Gastroesophageal sphincter (tissue), 4 donors: ENCODE results near the gene SZT2. TPM values are rescaled to one million over a fixed set of nuclear protein-coding genes. Genes with fewer than 3 reads are reported as not detected.

ENCODE experiments used
- ATAC-seq: fragments of 150-250 bp; one replicate; pipeline ENCODE4 v1.9.1; 2016; ENCODE audit warnings: mild to moderate bottlenecking, moderate library complexity
- H3K27ac ChIP-seq, 4 donors: fragments of 200-600 bp; sonication (generic) in 3 of 4; 1 replicate in 3 of 4; 2 replicates in 1 of 4; pipeline ENCODE4 v1.5.1; 2016 to 2019
- H3K27me3 ChIP-seq: fragments of 200-600 bp; sonication (generic); one replicate; pipeline ENCODE4 v1.5.1; 2019
- H3K36me3 ChIP-seq, 2 donors: fragments of 200-600 bp; sonication (generic); one replicate each; pipeline ENCODE4 v1.5.1; 2019; ENCODE audit warnings: control low read depth in 1 of 2
- H3K4me1 ChIP-seq, 3 donors: fragments of 200-600 bp; sonication (generic); 1 replicate in 2 of 3; 2 replicates in 1 of 3; pipeline ENCODE4 v1.5.1; 2016 to 2019; ENCODE audit warnings: control low read depth in 2 of 3
- H3K4me3 ChIP-seq, 2 donors: fragments of 200-600 bp; sonication (generic); one replicate each; pipeline ENCODE4 v1.5.1; 2019; ENCODE audit warnings: mild to moderate bottlenecking in 1 of 2, moderate library complexity in 1 of 2
- H3K9me3 ChIP-seq, 3 donors: fragments of 200-600 bp; sonication (generic); one replicate each; pipeline ENCODE4 v1.5.1; 2017 to 2019; ENCODE audit warnings: control low read depth in 2 of 3
- EP300 ChIP-seq: sonication (generic); formaldehyde crosslinking; IDR thresholded peaks from one replicate; pipeline ENCODE4 v1.6.1; 2017; ENCODE audit warnings: antibody characterized with exemption, mild to moderate bottlenecking
- POLR2A ChIP-seq, 2 donors: fragments of 450-650 bp; IDR thresholded peaks; one replicate each; pipeline ENCODE4 v1.6.1; 2017; ENCODE audit warnings: antibody characterized with exemption in 2 of 2, mild to moderate bottlenecking in 2 of 2, moderate library complexity in 1 of 2
- POLR2AphosphoS5 ChIP-seq: sonication (generic); formaldehyde crosslinking; IDR thresholded peaks from one replicate; pipeline ENCODE4 v1.6.1; 2017; ENCODE audit warnings: antibody characterized with exemption
- WGBS, 2 donors: methylation state at CpG; one replicate each; pipeline ENCODE4 v1.1.5; 2018; ENCODE audit warnings: low coverage in 1 of 2; 5-methylcytosine and 5-hydroxymethylcytosine counted together
- total RNA-seq, 4 donors: library from RNA; depleted of rRNA; stranded (reverse); fragments of >200 nt; gene quantifications; one replicate each; pipeline ENCODE4 v1.1.0, GENCODE V29; 2016
- TF ChIP-seq, protein P1 (sequence below), 4 experiments: fragments of 200-600 bp in 2 of 4; fragments of 450-650 bp in 2 of 4; sonication (generic) in 1 of 4; IDR thresholded peaks; one replicate each; pipeline ENCODE4 v1.5.1; 2017 to 2019; ENCODE audit warnings: antibody characterized with exemption in 4 of 4, mild to moderate bottlenecking in 2 of 4, moderate library complexity in 2 of 4

Gene SZT2
- total RNA-seq, 4 donors from 2014 or later = 13.1 to 40.0 (median 35.1) TPM

DNA sequence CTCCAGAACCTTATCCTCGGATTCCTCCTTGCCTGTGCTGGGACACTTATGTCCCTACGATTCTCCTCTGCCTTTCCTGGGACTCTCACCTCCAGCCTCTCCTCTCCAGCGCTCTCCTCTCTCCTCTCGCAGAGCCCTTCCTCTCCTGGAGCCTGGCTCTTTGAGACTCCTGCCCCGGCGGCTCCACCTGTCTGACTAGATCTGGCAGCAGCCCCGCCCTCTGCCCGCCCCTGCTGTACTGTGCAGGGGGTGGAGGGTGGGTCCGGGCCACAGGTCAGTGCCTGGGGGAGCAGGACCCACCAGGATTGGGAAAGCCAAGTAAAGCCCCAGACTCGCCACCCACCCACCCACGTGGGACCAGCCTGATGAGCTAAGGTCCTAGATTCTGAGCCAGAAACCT is 23.5 kb upstream of the SZT2 start:
- H3K36me3 ChIP-seq = peaks cover 0 to 46% of the 10 kb centered on the region in 2 donors
- H3K9me3 ChIP-seq = no peaks in the 10 kb centered on the region
- 47 to 74% methylated on average over 4 of the region's 11 CpGs for WGBS, 2 donors
- peak overlapping the region; percentile 91 to 96 (median 96) for H3K27ac ChIP-seq
- H3K4me3 ChIP-seq = peak overlapping the region in 1 of 2 donors; percentile 94
- no peaks in the 10 kb centered on the region for H3K27me3 ChIP-seq
- no peak for ATAC-seq
- peaks cover 6 to 46% (median 16%) of the 10 kb centered on the region in 3 donors for H3K4me1 ChIP-seq
- TF ChIP-seq EP300 (no peak), POLR2A (IDR thresholded peaks at IDR 0.05) (no peak), POLR2AphosphoS5 (no peak)
- TF ChIP-seq, protein P1, sequence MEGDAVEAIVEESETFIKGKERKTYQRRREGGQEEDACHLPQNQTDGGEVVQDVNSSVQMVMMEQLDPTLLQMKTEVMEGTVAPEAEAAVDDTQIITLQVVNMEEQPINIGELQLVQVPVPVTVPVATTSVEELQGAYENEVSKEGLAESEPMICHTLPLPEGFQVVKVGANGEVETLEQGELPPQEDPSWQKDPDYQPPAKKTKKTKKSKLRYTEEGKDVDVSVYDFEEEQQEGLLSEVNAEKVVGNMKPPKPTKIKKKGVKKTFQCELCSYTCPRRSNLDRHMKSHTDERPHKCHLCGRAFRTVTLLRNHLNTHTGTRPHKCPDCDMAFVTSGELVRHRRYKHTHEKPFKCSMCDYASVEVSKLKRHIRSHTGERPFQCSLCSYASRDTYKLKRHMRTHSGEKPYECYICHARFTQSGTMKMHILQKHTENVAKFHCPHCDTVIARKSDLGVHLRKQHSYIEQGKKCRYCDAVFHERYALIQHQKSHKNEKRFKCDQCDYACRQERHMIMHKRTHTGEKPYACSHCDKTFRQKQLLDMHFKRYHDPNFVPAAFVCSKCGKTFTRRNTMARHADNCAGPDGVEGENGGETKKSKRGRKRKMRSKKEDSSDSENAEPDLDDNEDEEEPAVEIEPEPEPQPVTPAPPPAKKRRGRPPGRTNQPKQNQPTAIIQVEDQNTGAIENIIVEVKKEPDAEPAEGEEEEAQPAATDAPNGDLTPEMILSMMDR (IDR thresholded peaks at IDR 0.05) = no peak

DNA sequence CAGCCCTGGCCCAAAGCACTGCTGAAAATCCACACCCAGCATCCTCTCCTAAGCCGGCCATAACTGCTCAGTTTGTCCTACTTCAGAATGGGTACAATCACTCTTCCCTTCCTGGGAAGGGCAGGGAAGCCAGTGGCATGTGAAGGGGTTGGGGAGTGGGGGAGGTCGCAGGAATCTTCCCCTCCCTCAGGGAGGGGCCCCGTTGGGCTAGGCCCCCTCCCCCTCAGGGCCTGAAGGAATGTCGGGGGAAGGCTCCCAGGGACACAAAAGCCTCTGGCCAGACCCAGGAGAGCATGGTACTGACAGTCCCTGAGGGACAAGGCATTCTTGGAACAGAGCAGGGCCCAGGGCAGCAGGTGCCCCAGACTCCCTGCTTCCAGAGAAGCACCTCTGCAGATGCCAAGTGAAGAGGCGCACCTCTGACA is 23.1 kb upstream of the SZT2 start:
- no peaks in the 10 kb centered on the region for H3K9me3 ChIP-seq
- no peaks in the 10 kb centered on the region for H3K27me3 ChIP-seq
- peaks cover 0 to 41% of the 10 kb centered on the region in 2 donors for H3K36me3 ChIP-seq
- TF ChIP-seq, protein P1 (IDR thresholded peaks at IDR 0.05) = no peak
- TF ChIP-seq EP300 (no peak), POLR2AphosphoS5 (no peak), POLR2A (IDR thresholded peaks at IDR 0.05) (no peak)
- 40% methylated on average over 1 of the region's 5 CpGs; no CpG with 5 or more reads in 1 of the 2 donors for WGBS, 2 donors
- ATAC-seq = no peak
- peaks cover 6 to 46% (median 16%) of the 10 kb centered on the region in 3 donors for H3K4me1 ChIP-seq
- peak overlapping the region; percentile 85 to 94 for H3K4me3 ChIP-seq
- peak overlapping the region; percentile 91 to 96 (median 96) for H3K27ac ChIP-seq

DNA sequence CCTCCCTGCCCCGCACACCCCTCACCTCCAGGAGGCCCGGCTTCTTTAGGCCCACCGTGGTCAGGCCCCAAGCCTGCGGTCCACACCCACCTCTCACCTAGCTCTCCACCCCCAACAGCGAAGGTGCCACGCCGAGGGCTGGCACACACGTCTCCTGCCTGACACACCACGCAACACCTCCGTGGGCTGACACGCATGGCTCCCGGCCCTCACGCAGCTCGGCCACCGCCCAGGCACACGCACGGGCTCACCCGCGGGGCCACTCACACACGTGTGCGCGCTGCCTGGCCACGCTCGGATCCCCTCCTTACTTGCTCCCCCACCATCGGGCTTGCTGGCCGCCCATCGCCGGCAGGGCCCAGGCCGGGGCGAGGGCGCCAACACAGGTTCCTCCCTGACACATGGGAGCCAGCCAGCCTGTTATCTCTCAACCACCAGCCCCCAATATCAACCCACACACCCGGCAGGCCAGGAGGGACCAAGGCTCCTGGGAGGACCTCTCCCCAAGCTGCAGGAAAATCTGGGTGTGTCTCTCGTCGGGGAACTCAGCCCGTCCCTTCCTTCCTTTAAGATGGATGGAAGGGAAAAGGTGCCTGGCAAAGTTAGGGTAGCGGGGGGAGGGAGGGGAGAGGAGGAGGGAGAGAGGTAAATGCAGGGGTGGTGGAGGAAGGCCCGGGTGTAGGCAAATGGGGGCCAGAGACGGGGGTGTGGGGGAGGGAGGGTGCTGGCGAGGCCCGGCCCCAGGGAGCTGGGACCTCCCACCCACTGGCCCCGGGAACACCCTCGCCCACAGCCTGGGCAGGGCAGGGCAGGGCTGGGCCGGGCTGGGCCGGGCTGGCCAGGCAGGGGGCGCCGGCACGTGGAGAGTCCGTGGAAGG is 22.4 kb upstream of the SZT2 start:
- WGBS, 2 donors = 0 to 4% methylated on average over 5 to 6 of the region's 48 CpGs
- no peaks in the 10 kb centered on the region for H3K9me3 ChIP-seq
- H3K27ac ChIP-seq = peak overlapping the region; percentile 91 to 96 (median 96)
- H3K27me3 ChIP-seq = no peaks in the 10 kb centered on the region
- H3K4me1 ChIP-seq = peaks cover 6 to 46% (median 16%) of the 10 kb centered on the region in 3 donors
- H3K36me3 ChIP-seq = peaks cover 0 to 35% of the 10 kb centered on the region in 2 donors
- H3K4me3 ChIP-seq = peak overlapping the region; percentile 85 to 94
- TF ChIP-seq, protein P1 (IDR thresholded peaks at IDR 0.05) = peak in 1 of 4 experiments; percentile 12
- TF ChIP-seq EP300 (no peak), POLR2A (IDR thresholded peaks at IDR 0.05) (peak in 1 of 2 donors; percentile 15)
- ATAC-seq = no peak

DNA sequence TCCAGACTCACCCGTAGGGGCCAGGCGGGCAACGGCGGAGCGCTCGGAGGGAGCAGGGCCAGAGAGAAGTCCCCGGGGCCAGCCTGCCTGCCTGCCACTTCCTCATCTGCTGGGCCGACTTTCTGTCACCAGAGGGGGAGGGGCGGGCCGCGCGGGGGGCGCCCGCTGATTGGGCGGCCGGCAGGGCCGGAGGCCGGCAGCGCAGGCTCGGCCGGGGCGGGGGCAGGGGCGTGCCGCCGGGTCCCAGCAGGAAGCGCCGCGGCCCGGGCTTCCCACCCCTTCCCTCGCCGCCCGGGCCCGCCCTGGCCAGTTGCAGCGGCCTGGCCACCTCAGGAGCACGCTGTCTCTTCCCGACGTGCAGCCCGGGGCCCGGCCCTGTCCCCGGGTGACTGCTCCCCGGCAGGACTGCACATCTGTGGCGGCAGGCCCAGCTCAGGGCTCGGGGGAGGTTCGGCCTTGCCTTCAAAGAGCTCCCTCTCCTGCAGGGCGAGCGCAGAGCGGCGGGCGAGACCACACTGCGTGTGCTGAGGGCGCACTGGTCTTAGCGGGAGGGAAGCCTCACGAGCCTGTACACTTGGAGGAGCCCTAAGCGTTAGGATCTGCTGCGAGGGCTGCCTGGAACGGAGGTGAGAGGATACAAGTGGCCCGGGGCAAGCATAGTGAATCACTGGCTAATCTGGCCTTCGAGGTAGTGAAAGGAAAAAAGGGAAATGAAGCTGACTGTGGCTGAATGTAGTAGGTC is 21.6 kb upstream of the SZT2 start, which contains the start of gene ELOVL1:
Gene ELOVL1, minus strand, starts transcription at position 108 of the 742 bp plus-strand sequence. CDS start 2,402 bp downstream, outside the sequence.
- TF ChIP-seq POLR2AphosphoS5 = peak; percentile 63
- peak; percentile 75 to 80 for TF ChIP-seq POLR2A (IDR thresholded peaks at IDR 0.05)
- TF ChIP-seq EP300 = no peak
- TF ChIP-seq, protein P1 (IDR thresholded peaks at IDR 0.05) = peak in 3 of 4 experiments; percentile 29 to 49 (median 49)
- peak within 1 kb of the TSS; percentile 91 to 96 (median 96) for H3K27ac ChIP-seq
- H3K4me1 ChIP-seq = peaks cover 6 to 46% (median 16%) of the 10 kb centered on the region in 3 donors
- WGBS, 2 donors = 0% methylated on average over 1 to 2 of the region's 58 CpGs
- H3K9me3 ChIP-seq = no peaks in the 10 kb centered on the region
- H3K27me3 ChIP-seq = no peaks in the 10 kb centered on the region
- peak within 1 kb of the TSS; percentile 85 to 94 for H3K4me3 ChIP-seq
- peak; percentile 98 for ATAC-seq
- H3K36me3 ChIP-seq = peaks cover 0 to 30% of the 10 kb centered on the region in 2 donors
